KOPT-K1 (cell line): ENCODE measurements around the gene ELFN2.

ENCODE experiments used
- H3K27ac ChIP-seq: fragments of 200-600 bp; sonication (generic); 2 replicates; pipeline ENCODE4 v1.5.1; 2016; ENCODE audit warnings: antibody characterized with exemption, mild to moderate bottlenecking, low read depth, low read length; ENCODE audit not compliant: poor library complexity, severe bottlenecking
- H3K36me3 ChIP-seq: fragments of 200-600 bp; sonication (generic); 2 replicates; pipeline ENCODE4 v1.5.1; 2017; ENCODE audit warnings: antibody characterized with exemption, mild to moderate bottlenecking, low read length, moderate library complexity; ENCODE audit not compliant: insufficient read depth
- H3K9me3 ChIP-seq: fragments of 200-600 bp; sonication (generic); 2 replicates; pipeline ENCODE4 v1.5.1; 2017; ENCODE audit warnings: antibody characterized with exemption, low read length, mild to moderate bottlenecking; ENCODE audit not compliant: insufficient read depth, poor library complexity, severe bottlenecking

The ELFN2 gene

GRCh38 chr22:37377138-37377537 lies 50.1 kb downstream of the ELFN2 start:
- no peak overlapping the region for H3K27ac ChIP-seq
- H3K36me3 ChIP-seq = no peaks in the 10 kb centered on the region
- H3K9me3 ChIP-seq = no peaks in the 10 kb centered on the region

- H3K36me3 ChIP-seq = no peaks in the 10 kb centered on the region
- no peaks in the 10 kb centered on the region for H3K9me3 ChIP-seq
- no peak overlapping the region for H3K27ac ChIP-seq
These were observed 50.6 kb downstream of the ELFN2 start for GRCh38 chr22:37376643-37377042.

- no peaks in the 10 kb centered on the region for H3K36me3 ChIP-seq
- H3K9me3 ChIP-seq = no peaks in the 10 kb centered on the region
- H3K27ac ChIP-seq = no peak overlapping the region
These were observed 51.5 kb downstream of the ELFN2 start for GRCh38 chr22:37375801-37376200.

- H3K9me3 ChIP-seq = no peaks in the 10 kb centered on the region
- no peaks in the 10 kb centered on the region for H3K36me3 ChIP-seq
- H3K27ac ChIP-seq = no peak overlapping the region
These were observed 52.7 kb downstream of the ELFN2 start for GRCh38 chr22:37374571-37374970.

- Histone ChIP-seq H3K36me3 (no peaks in the 10 kb centered on the region), H3K27ac (no peak overlapping the region), H3K9me3 (no peaks in the 10 kb centered on the region)
These were observed 53.8 kb downstream of the ELFN2 start for GRCh38 chr22:37373451-37373850.

- no peaks in the 10 kb centered on the region for H3K36me3 ChIP-seq
- H3K27ac ChIP-seq = no peak overlapping the region
- no peaks in the 10 kb centered on the region for H3K9me3 ChIP-seq
These were observed 55.4 kb downstream of the ELFN2 start for GRCh38 chr22:37371911-37372310.

- Histone ChIP-seq H3K36me3 (no peaks in the 10 kb centered on the region), H3K9me3 (no peaks in the 10 kb centered on the region), H3K27ac (no peak overlapping the region)
These were observed 55.8 kb downstream of the ELFN2 start for GRCh38 chr22:37371491-37371890.

GRCh38 chr22:37370306-37370979 lies 56.8 kb downstream of the ELFN2 start:
- H3K36me3 ChIP-seq = no peaks in the 10 kb centered on the region
- H3K9me3 ChIP-seq = no peaks in the 10 kb centered on the region
- no peak overlapping the region for H3K27ac ChIP-seq

GRCh38 chr22:37369483-37369882 lies 57.8 kb downstream of the ELFN2 start:
- Histone ChIP-seq H3K36me3 (no peaks in the 10 kb centered on the region), H3K27ac (no peak overlapping the region), H3K9me3 (no peaks in the 10 kb centered on the region)

GRCh38 chr22:37368058-37368457 lies 59.2 kb downstream of the ELFN2 start:
- Histone ChIP-seq H3K9me3 (no peaks in the 10 kb centered on the region), H3K27ac (no peak overlapping the region), H3K36me3 (no peaks in the 10 kb centered on the region)

- Histone ChIP-seq H3K36me3 (no peaks in the 10 kb centered on the region), H3K9me3 (no peaks in the 10 kb centered on the region), H3K27ac (no peak overlapping the region)
These were observed 60.7 kb downstream of the ELFN2 start for GRCh38 chr22:37366601-37367000.

GRCh38 chr22:37365950-37366349 lies 61.3 kb downstream of the ELFN2 start:
- Histone ChIP-seq H3K27ac (no peak overlapping the region), H3K36me3 (no peaks in the 10 kb centered on the region), H3K9me3 (no peaks in the 10 kb centered on the region)

GRCh38 chr22:37363261-37363992 lies 63.9 kb downstream of the ELFN2 start:
- no peaks in the 10 kb centered on the region for H3K36me3 ChIP-seq
- no peak overlapping the region for H3K27ac ChIP-seq

GRCh38 chr22:37362621-37363020 lies 64.7 kb downstream of the ELFN2 start:
- no peaks in the 10 kb centered on the region for H3K36me3 ChIP-seq
- H3K27ac ChIP-seq = no peak overlapping the region

More at GRCh38 chr22:37363261-37363992, 63.9 kb downstream of the ELFN2 start:
- H3K9me3 ChIP-seq = no peaks in the 10 kb centered on the region

GRCh38 chr22:37358917-37359316 lies 68.4 kb downstream of the ELFN2 start:
- peaks cover 4% of the 10 kb centered on the region for H3K9me3 ChIP-seq
- no peaks in the 10 kb centered on the region for H3K36me3 ChIP-seq
- no peak overlapping the region for H3K27ac ChIP-seq

More at GRCh38 chr22:37362621-37363020, 64.7 kb downstream of the ELFN2 start:
- no peaks in the 10 kb centered on the region for H3K9me3 ChIP-seq

- Histone ChIP-seq H3K9me3 (peaks cover 4% of the 10 kb centered on the region), H3K36me3 (no peaks in the 10 kb centered on the region), H3K27ac (no peak overlapping the region)
These were observed 68.9 kb downstream of the ELFN2 start for GRCh38 chr22:37358386-37358785.
